GM21723 (cell line): ENCODE measurements around the gene LTK.
"Not testable (repeated sequence)": the region's sequence is repeated elsewhere in the genome, so short reads cannot be mapped to it uniquely, and the experiment has no call there.

Experiments
- ATAC-seq: cut with Tn5 transposase; IDR thresholded peaks from one replicate; pipeline ENCODE4 v1.9.1; 2021; ENCODE audit warnings: mild to moderate bottlenecking, moderate library complexity; ENCODE audit not compliant: unreplicated experiment

Gene LTK

GRCh38 chr15:41480396-41481140, 33.1 kb downstream of the LTK start:
- no peak for ATAC-seq

DNA sequence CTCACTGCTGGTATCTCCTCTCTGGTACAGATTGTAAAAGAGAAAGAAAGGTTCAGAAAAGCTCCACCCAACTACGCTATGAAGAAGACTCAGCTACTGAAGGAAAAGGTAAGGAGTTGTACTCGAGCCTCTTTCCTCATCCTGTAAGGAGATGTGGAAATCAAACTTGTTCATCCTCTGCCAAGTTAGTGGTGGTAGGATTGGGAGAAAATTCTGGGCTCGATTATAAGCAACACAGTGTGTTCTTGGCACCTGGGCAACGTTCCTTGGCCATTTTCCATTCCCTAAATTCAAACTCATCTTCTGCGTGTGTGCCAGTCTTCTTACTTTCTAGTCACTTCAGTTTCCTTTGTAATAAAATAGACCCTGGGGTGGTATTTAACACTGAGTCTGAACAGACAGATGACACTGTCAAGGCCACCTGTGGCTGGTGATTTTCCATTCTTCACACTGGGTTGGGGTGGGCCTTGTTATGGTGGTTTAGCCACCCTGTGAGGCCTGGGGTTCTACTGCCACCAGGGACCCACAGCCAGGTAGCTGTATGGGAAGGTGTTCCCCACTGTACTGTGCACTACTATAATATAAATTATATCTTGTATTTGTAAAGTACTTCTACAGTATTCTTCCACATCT, 37.1 kb downstream of the LTK start:
- ATAC-seq: no peak

DNA sequence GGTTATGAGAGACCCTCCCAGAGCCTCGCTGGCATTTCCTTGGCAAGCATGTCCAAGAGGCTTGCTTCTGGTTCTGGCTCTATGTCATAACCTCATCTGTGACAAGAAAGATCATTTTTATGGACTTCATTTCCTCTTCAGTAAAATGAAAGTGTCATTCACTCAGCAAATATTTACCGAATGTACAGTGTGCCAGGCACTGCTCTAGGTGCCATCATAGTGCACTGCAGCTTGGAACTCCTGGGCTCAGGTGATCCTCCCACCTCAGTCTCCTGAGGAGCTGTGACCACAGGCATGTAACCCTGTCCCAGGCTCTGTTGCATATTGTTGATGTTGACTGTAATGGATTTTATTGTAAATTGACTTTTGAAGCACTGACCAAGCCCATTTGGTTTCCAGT, 38.7 kb downstream of the LTK start:
- no peak for ATAC-seq

GRCh38 chr15:41474436-41474835, 39.2 kb downstream of the LTK start:
- no peak for ATAC-seq

- ATAC-seq: no peak
These were observed 40.2 kb downstream of the LTK start for GRCh38 chr15:41473418-41473817.

DNA sequence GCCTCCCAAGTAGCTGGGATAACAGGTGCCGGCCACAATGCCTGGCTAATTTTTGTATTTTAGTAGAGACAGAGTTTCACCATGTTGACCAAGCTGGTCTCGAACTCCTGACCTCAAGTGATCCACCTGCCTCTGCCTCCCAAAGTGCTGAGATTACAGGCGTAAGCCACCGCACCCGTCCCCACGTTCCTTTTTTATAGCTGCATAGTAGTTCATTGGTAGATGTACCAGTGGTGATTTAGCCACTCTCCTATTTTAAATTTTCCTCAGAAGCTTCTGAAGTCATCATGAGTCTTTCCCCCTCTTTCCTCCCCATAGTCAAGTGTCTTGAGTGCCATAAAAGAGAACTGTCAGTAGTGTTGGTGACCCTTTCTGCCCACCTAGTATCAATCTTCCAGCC, 44.0 kb downstream of the LTK start:
- not testable (repeated sequence) for ATAC-seq

- no peak for ATAC-seq
These were observed 46.9 kb downstream of the LTK start for GRCh38 chr15:41466711-41467110.

DNA sequence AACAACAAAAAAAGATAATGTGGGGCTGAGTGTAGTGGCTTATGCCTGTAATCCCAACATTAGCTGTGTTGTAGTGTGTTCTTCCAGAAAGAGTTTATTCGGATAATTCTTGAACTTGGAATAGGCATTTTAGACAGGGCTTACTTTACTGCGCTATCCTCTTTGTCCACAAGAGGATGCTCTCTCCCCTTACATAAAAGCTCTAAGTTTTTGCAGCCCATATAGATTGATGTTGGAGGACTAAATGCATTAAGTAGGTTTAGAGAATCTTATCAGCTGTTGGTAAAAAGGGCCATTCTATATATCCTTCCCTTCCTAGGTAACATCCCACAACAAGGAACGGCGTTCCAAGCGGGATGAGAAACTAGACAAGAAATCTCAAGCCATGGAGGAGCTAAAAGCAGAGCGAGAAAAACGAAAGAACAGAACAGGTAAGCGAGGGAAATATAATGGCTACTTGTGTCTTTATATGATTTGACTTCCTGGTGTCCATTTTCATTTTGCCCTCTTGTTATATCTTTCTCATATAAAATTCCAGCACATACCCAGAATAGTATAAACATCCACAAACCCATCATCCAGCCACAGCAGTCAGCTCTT, 47.7 kb downstream of the LTK start:
- ATAC-seq: no peak

DNA sequence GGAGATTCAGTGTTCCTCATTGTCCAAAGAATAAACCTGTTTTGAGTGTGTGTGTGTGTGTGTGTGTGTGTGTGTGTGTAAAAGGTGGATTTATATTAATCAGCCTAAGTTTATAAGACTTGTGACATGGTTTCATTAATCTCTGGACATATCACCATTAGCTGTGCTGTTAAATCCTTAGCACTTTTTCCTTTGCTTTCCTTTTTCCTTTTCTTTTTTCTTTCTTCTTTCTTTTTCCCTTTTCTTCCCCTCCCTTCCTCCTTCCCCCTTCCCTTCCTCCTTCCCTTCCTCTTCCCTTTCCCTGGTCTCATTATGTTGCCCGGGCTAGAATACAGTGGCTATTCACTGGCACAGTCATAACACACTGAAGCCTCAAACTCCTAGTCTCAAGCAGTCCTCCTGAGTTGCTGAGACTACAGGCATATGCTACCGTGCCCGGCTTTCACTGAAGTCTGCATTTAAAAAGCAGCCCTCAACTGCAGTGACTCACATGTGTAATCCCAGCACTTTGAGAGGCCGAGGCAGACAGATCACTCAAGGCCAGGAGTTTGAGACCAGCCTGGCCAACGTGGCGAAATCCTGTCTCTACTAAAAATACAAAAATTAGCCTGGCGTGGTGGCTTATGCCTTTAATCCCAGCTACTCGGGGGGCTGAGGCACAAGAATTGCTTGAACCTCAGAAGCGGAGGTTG, 48.6 kb downstream of the LTK start:
- ATAC-seq: no peak

- ATAC-seq: no peak
These were observed 51.4 kb downstream of the LTK start for GRCh38 chr15:41462084-41462795.
